ENCODE measurements around the gene GPR162. TPM values are rescaled to one million over a fixed set of nuclear protein-coding genes. Genes with fewer than 3 reads are reported as not detected.

Gene GPR162
- polyA plus RNA-seq, 3 donors, result 15.1 to 81.7 (median 16.0) TPM

GRCh38 chr12:6851153-6851920 lies 29.7 kb downstream of the GPR162 start, which contains the start of gene CDCA3:
Gene CDCA3, minus strand, starts transcription at chr12:6851286. Its CDS starts 334 bp downstream, at chr12:6850952.
- no peaks in the 10 kb centered on the region for H3K9me3 ChIP-seq (replicated peaks in 1 of 2; ENCODE audit: control insufficient read depth in 1 of 2, insufficient read depth in 1 of 2, low read length in 2 of 2)
- no peaks in the 10 kb centered on the region for H3K27me3 ChIP-seq (ENCODE audit: control insufficient read depth in 2 of 2, insufficient read depth in 2 of 2, low read length in 2 of 2)
- H2AFZ ChIP-seq (ENCODE audit: insufficient read depth, low read depth, low read length, poor library complexity, severe bottlenecking), result peak within 1 kb of the TSS; percentile 83
- peak within 1 kb of the TSS; percentile 95 to 99 (median 99) for H3K27ac Mint-ChIP-seq
- peak; percentile 94 to 97 (median 97) for DNase-seq
- TF ChIP-seq CTCF (IDR thresholded peaks at IDR 0.05), result no peak
- peaks cover 36% of the 10 kb centered on the region for H3K4me1 Mint-ChIP-seq
- H3K9me3 Mint-ChIP-seq, result peaks cover 0 to under 1% (median 0%) of the 10 kb centered on the region in 7 donors
- peaks cover 9% of the 10 kb centered on the region for H4K20me1 ChIP-seq (ENCODE audit: insufficient read depth, low read length)
- intact Hi-C loops (cut with micrococcal nuclease), result loop anchor here in 1 of 2 donors (2.0 to 10.0 kb wide), 2 partner anchors 53 to 189 kb away; partner anchors contain the start of genes ING4 and LRRC23
- peak within 1 kb of the TSS; percentile 89 for H3K4me2 ChIP-seq (replicated peaks; ENCODE audit: extremely low read depth, low read length, poor library complexity, severe bottlenecking)
- under 1% methylated on average over 27 of the region's 37 CpGs for WGBS (ENCODE audit: insufficient coverage)
- H3K79me2 ChIP-seq (ENCODE audit: insufficient read depth, low read length), result peaks cover 50% of the 10 kb centered on the region
- H3K27me3 Mint-ChIP-seq (ENCODE audit: low read depth in 3 of 3), result peaks cover 0 to 1% (median 0%) of the 10 kb centered on the region in 3 donors
- H3K36me3 ChIP-seq (replicated peaks in 1 of 2; ENCODE audit: control insufficient read depth in 1 of 2, insufficient read depth in 2 of 2, low read length in 2 of 2), result peaks cover 16 to 46% of the 10 kb centered on the region in 2 donors
- peak within 1 kb of the TSS; percentile 62 for H3K9ac ChIP-seq (ENCODE audit: insufficient read depth, low read length, poor library complexity, severe bottlenecking)
- H3K36me3 Mint-ChIP-seq, result peaks cover 26 to 39% of the 10 kb centered on the region in 2 donors
- H3K27ac ChIP-seq (ENCODE audit: low read depth in 1 of 2, low read length in 2 of 2), result peak within 1 kb of the TSS; percentile 73 to 85
- H3K4me3 Mint-ChIP-seq, result peak within 1 kb of the TSS; percentile 98
- peak within 1 kb of the TSS; percentile 56 to 93 (median 71) for H3K4me3 ChIP-seq (replicated peaks in 1 of 3; ENCODE audit: low read depth in 2 of 3, low read length in 3 of 3)
- peaks cover 29 to 35% of the 10 kb centered on the region in 2 donors for H3K4me1 ChIP-seq (ENCODE audit: control insufficient read depth in 1 of 2, insufficient read depth in 2 of 2, low read length in 2 of 2)

- under 1% methylated on average over 65 of the region's 65 CpGs for WGBS (ENCODE audit: insufficient coverage)
- peak within 1 kb of the TSS; percentile 56 to 93 (median 71) for H3K4me3 ChIP-seq (replicated peaks in 1 of 3; ENCODE audit: low read depth in 2 of 3, low read length in 3 of 3)
Observed at GRCh38 chr12:6851921-6852650, 30.5 kb downstream of the GPR162 start, which contains the start of gene USP5. Gene USP5, plus strand, starts transcription at chr12:6852150. Its CDS starts 30 bp downstream, at chr12:6852180.

More at GRCh38 chr12:6851921-6852650, 30.5 kb downstream of the GPR162 start, which contains the start of gene USP5:
- Mint-ChIP-seq H3K4me1 (peaks cover 28% of the 10 kb centered on the region), H3K4me3 (peak within 1 kb of the TSS; percentile 98), H3K27me3 (ENCODE audit: low read depth in 3 of 3) (no peaks in the 10 kb centered on the region), H3K27ac (peak within 1 kb of the TSS; percentile 95 to 99 (median 99)), H3K36me3 (peaks cover 32 to 41% of the 10 kb centered on the region in 2 donors), H3K9me3 (peaks cover 0 to 1% (median 0%) of the 10 kb centered on the region in 7 donors)
- Histone ChIP-seq H3K9ac (ENCODE audit: insufficient read depth, low read length, poor library complexity, severe bottlenecking) (peak within 1 kb of the TSS; percentile 62), H4K20me1 (ENCODE audit: insufficient read depth, low read length) (peaks cover 9% of the 10 kb centered on the region), H3K9me3 (replicated peaks in 1 of 2; ENCODE audit: control insufficient read depth in 1 of 2, insufficient read depth in 1 of 2, low read length in 2 of 2) (no peaks in the 10 kb centered on the region), H3K36me3 (replicated peaks in 1 of 2; ENCODE audit: control insufficient read depth in 1 of 2, insufficient read depth in 2 of 2, low read length in 2 of 2) (peaks cover 24 to 49% of the 10 kb centered on the region in 2 donors), H3K4me1 (ENCODE audit: control insufficient read depth in 1 of 2, insufficient read depth in 2 of 2, low read length in 2 of 2) (peaks cover 29 to 35% of the 10 kb centered on the region in 2 donors), H2AFZ (ENCODE audit: insufficient read depth, low read depth, low read length, poor library complexity, severe bottlenecking) (peak within 1 kb of the TSS; percentile 83), H3K27me3 (ENCODE audit: control insufficient read depth in 2 of 2, insufficient read depth in 2 of 2, low read length in 2 of 2) (no peaks in the 10 kb centered on the region), H3K27ac (ENCODE audit: low read depth in 1 of 2, low read length in 2 of 2) (peak within 1 kb of the TSS; percentile 73 to 85), H3K79me2 (ENCODE audit: insufficient read depth, low read length) (peaks cover 50% of the 10 kb centered on the region), H3K4me2 (replicated peaks; ENCODE audit: extremely low read depth, low read length, poor library complexity, severe bottlenecking) (peak within 1 kb of the TSS; percentile 89)
- no peak for TF ChIP-seq CTCF (IDR thresholded peaks at IDR 0.05)
- intact Hi-C loops (cut with micrococcal nuclease), result loop anchor here in 1 of 2 donors (2.0 to 10.0 kb wide), 2 partner anchors 53 to 189 kb away; partner anchors contain the start of genes ING4 and LRRC23
- DNase-seq, result peak; percentile 98 to 100 (median 99)

All from CD14-positive monocyte (primary cell).